ENCODE results near the gene PDE3A.

PDE3A gene

GRCh38 chr12:20643822-20644221 lies 275.5 kb downstream of the PDE3A start:
- Histone ChIP-seq H4K20me1 (ENCODE audit: control insufficient read depth, insufficient read depth, low read depth, low read length) (no peaks in the 10 kb centered on the region), H3K9me2 (replicated peaks; ENCODE audit: control insufficient read depth, low read length) (no peaks in the 10 kb centered on the region), H3K27me3 (ENCODE audit: control insufficient read depth, low read length) (no peaks in the 10 kb centered on the region), H3K79me2 (ENCODE audit: control insufficient read depth, low read length) (no peaks in the 10 kb centered on the region), H3K4me3 (ENCODE audit: low read length) (no peak overlapping the region), H3K36me3 (ENCODE audit: control insufficient read depth, low read length) (no peaks in the 10 kb centered on the region), H3K4me1 (ENCODE audit: control insufficient read depth, low read length) (no peaks in the 10 kb centered on the region), H3K27ac (ENCODE audit: low read depth, low read length) (no peak overlapping the region), H3F3A (ENCODE audit: control insufficient read depth, insufficient read depth) (no peaks in the 10 kb centered on the region), H3K4me2 (ENCODE audit: low read length) (no peak overlapping the region), H3K9me3 (ENCODE audit: control insufficient read depth, insufficient read depth, low read length) (no peaks in the 10 kb centered on the region)
- no peak for TF ChIP-seq CTCF (IDR thresholded peaks at IDR 0.05; ENCODE audit: low read depth, low read length, poor library complexity, severe bottlenecking)
- no peak for TF ChIP-seq EZH2phosphoT487 (IDR thresholded peaks at IDR 0.05; ENCODE audit: borderline replicate concordance, low read length)

DNA sequence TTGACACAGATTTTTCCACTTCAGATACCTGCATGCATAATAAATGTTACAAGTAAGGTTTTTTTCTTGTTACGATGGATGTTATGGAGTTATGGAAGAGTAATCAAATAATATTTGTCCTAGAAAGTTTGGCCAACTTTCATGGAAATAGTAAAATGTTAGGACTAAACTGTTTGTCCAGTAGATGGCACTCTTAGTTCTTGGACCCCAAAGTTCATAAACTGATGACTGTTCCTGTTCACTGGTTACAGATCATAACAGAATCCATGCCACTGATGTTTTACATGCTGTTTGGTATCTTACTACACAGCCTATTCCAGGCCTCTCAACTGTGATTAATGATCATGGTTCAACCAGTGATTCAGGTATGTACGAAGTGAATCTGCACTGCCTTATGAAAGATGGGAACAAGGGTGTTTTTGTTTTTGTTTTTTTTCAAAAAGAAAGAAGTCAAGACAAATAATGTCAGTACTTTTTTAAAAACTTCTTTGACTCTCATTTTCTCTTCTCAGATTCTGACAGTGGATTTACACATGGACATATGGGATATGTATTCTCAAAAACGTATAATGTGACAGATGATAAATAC lies 278.0 kb downstream of the PDE3A start:
- Histone ChIP-seq H4K20me1 (ENCODE audit: control insufficient read depth, insufficient read depth, low read depth, low read length) (no peaks in the 10 kb centered on the region), H3K9me3 (ENCODE audit: control insufficient read depth, insufficient read depth, low read length) (no peaks in the 10 kb centered on the region), H3K9me2 (replicated peaks; ENCODE audit: control insufficient read depth, low read length) (no peaks in the 10 kb centered on the region), H3K4me2 (ENCODE audit: low read length) (no peak overlapping the region), H3K4me1 (ENCODE audit: control insufficient read depth, low read length) (no peaks in the 10 kb centered on the region), H3K27ac (ENCODE audit: low read depth, low read length) (no peak overlapping the region), H3K79me2 (ENCODE audit: control insufficient read depth, low read length) (no peaks in the 10 kb centered on the region), H3K36me3 (ENCODE audit: control insufficient read depth, low read length) (no peaks in the 10 kb centered on the region), H3K4me3 (ENCODE audit: low read length) (no peak overlapping the region), H3K27me3 (ENCODE audit: control insufficient read depth, low read length) (no peaks in the 10 kb centered on the region), H3F3A (ENCODE audit: control insufficient read depth, insufficient read depth) (no peaks in the 10 kb centered on the region)
- TF ChIP-seq EZH2phosphoT487 (IDR thresholded peaks at IDR 0.05; ENCODE audit: borderline replicate concordance, low read length) (no peak), CTCF (IDR thresholded peaks at IDR 0.05; ENCODE audit: low read depth, low read length, poor library complexity, severe bottlenecking) (peak; percentile 71)

- H3K4me3 ChIP-seq (ENCODE audit: low read length), result no peak overlapping the region
- H3K79me2 ChIP-seq (ENCODE audit: control insufficient read depth, low read length), result no peaks in the 10 kb centered on the region
- H3F3A ChIP-seq (ENCODE audit: control insufficient read depth, insufficient read depth), result no peaks in the 10 kb centered on the region
- no peak overlapping the region for H3K27ac ChIP-seq (ENCODE audit: low read depth, low read length)
- no peak overlapping the region for H3K4me2 ChIP-seq (ENCODE audit: low read length)
- TF ChIP-seq CTCF (IDR thresholded peaks at IDR 0.05; ENCODE audit: low read depth, low read length, poor library complexity, severe bottlenecking) (no peak), EZH2phosphoT487 (IDR thresholded peaks at IDR 0.05; ENCODE audit: borderline replicate concordance, low read length) (no peak)
- H3K9me2 ChIP-seq (replicated peaks; ENCODE audit: control insufficient read depth, low read length), result no peaks in the 10 kb centered on the region
- no peaks in the 10 kb centered on the region for H3K4me1 ChIP-seq (ENCODE audit: control insufficient read depth, low read length)
- H3K9me3 ChIP-seq (ENCODE audit: control insufficient read depth, insufficient read depth, low read length), result no peaks in the 10 kb centered on the region
- no peaks in the 10 kb centered on the region for H3K27me3 ChIP-seq (ENCODE audit: control insufficient read depth, low read length)
- H3K36me3 ChIP-seq (ENCODE audit: control insufficient read depth, low read length), result no peaks in the 10 kb centered on the region
- H4K20me1 ChIP-seq (ENCODE audit: control insufficient read depth, insufficient read depth, low read depth, low read length), result no peaks in the 10 kb centered on the region
Observed at GRCh38 chr12:20653871-20654270, 285.5 kb downstream of the PDE3A start.

Data from DOHH2 (cell line).